Measurements from ENCODE around the gene OR51B5. TPM values are rescaled to one million over a fixed set of nuclear protein-coding genes. Genes with fewer than 3 reads are reported as not detected.

The OR51B5 gene, protein sequence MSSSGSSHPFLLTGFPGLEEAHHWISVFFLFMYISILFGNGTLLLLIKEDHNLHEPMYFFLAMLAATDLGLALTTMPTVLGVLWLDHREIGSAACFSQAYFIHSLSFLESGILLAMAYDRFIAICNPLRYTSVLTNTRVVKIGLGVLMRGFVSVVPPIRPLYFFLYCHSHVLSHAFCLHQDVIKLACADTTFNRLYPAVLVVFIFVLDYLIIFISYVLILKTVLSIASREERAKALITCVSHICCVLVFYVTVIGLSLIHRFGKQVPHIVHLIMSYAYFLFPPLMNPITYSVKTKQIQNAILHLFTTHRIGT
- 0.66 and 0.67 TPM in 2 replicates for total RNA-seq
- total RNA-seq (2013): 0.26 TPM
- not detected in 2 replicates for polyA plus RNA-seq
- 0.64 TPM in 1 of 2 replicates, not detected in the other for polyA minus RNA-seq

DNA sequence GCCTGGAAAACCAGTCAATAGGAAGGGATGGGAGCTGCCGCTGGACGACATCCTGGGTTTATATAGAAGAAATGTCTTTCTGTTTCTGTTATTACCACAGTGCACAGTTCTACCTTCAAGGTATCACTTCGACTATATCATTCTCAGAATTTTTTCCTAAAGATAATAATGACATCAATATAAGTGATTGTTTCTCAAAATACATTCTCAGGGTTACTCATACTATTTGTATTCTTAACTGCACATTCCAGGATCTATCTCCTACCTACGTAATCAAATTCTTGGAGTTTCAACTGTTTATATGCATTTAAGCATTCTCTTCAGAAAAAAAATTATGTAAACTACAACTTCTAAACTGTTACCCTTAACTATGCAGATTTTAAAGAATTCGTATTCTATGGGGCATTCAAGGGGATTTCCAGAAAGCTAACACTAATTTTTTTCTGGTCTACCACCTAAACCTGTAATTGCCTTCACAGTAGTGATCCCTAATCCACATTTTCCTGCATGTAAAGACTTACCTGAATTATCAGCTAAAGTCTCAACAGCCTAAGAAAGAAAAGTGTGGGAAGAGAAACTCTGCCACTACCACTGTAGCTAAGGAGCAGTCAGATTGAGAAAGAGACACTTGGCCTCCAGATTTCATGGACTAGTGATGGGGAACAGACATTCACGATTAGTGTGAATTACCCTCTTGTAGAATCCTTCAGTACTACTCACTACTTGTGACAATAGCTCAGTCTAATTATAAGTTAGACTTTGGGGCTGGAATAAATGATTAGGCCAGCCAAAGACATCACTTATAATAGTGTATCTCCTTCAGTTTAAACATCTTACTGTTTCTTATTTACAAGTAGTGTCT lies at the start of gene OR51B5:
Gene OR51B5, minus strand, starts transcription at position 51 of the 862 bp plus-strand sequence. Its CDS starts 0 bp downstream, at position 51.
- no peaks in the 10 kb centered on the region for H3K9me3 ChIP-seq (ENCODE audit: control extremely low read depth in 1 of 3, control insufficient read depth in 2 of 3, insufficient read depth in 1 of 3, low read length in 2 of 3)
- no peak for ATAC-seq (ENCODE audit: low read depth)
- H3K27ac ChIP-seq (ENCODE audit: low read length in 2 of 2): no peak within 1 kb of the TSS
- intact Hi-C loops (cut with micrococcal nuclease): no loop called here
- Mint-ChIP-seq H3K4me3 (no peak within 1 kb of the TSS), H3K27me3 (peaks cover 16% of the 10 kb centered on the region), H3K9me3 (ENCODE audit: insufficient read depth) (no peaks in the 10 kb centered on the region), H3K27ac (no peak within 1 kb of the TSS), H3K4me1 (no peaks in the 10 kb centered on the region)
- TF ChIP-seq EZH2 (IDR thresholded peaks at IDR 0.05; ENCODE audit: borderline replicate concordance, insufficient read depth, low read depth, low read length, poor library complexity, severe bottlenecking): no peak
- TF ChIP-seq, protein P1, sequence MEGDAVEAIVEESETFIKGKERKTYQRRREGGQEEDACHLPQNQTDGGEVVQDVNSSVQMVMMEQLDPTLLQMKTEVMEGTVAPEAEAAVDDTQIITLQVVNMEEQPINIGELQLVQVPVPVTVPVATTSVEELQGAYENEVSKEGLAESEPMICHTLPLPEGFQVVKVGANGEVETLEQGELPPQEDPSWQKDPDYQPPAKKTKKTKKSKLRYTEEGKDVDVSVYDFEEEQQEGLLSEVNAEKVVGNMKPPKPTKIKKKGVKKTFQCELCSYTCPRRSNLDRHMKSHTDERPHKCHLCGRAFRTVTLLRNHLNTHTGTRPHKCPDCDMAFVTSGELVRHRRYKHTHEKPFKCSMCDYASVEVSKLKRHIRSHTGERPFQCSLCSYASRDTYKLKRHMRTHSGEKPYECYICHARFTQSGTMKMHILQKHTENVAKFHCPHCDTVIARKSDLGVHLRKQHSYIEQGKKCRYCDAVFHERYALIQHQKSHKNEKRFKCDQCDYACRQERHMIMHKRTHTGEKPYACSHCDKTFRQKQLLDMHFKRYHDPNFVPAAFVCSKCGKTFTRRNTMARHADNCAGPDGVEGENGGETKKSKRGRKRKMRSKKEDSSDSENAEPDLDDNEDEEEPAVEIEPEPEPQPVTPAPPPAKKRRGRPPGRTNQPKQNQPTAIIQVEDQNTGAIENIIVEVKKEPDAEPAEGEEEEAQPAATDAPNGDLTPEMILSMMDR (IDR thresholded peaks at IDR 0.05): no peak
- H3K79me2 ChIP-seq (ENCODE audit: control insufficient read depth, insufficient read depth, low read length): no peaks in the 10 kb centered on the region
- no peaks in the 10 kb centered on the region for H4K20me1 ChIP-seq (ENCODE audit: control insufficient read depth, insufficient read depth, low read length, poor library complexity, severe bottlenecking)
- H3K9ac ChIP-seq (ENCODE audit: low read length): no peak within 1 kb of the TSS
- no peak within 1 kb of the TSS for H3K4me3 ChIP-seq (ENCODE audit: control extremely low read depth in 1 of 5, extremely low read depth in 1 of 5, insufficient read depth in 1 of 5, low read depth in 2 of 5, low read length in 4 of 5)
- H3K4me2 ChIP-seq (replicated peaks; ENCODE audit: low read depth, low read length, poor library complexity, severe bottlenecking): no peak within 1 kb of the TSS
- WGBS (ENCODE audit: insufficient coverage): no CpG with 5 or more reads among the region's 6 CpGs
- no peak for DNase-seq
- H3K4me1 ChIP-seq (ENCODE audit: control insufficient read depth in 2 of 2, insufficient read depth in 2 of 2, low read length in 2 of 2): no peaks in the 10 kb centered on the region
- POLR2A ChIA-PET: no interaction called here
- CTCF ChIA-PET: no interaction called here
- H2AFZ ChIP-seq (ENCODE audit: insufficient read depth, low read depth, low read length, poor library complexity, severe bottlenecking): no peak within 1 kb of the TSS
- no peaks in the 10 kb centered on the region for H3K27me3 ChIP-seq (replicated peaks in 1 of 4; ENCODE audit: control extremely low read depth in 1 of 4, control insufficient read depth in 3 of 4, insufficient read depth in 4 of 4, low read length in 3 of 4)
- no peaks in the 10 kb centered on the region for H3K36me3 ChIP-seq (replicated peaks in 1 of 2; ENCODE audit: control extremely low read depth in 1 of 2, control insufficient read depth in 1 of 2, extremely low read depth in 1 of 2, insufficient read depth in 2 of 2, low read length in 1 of 2)

DNA sequence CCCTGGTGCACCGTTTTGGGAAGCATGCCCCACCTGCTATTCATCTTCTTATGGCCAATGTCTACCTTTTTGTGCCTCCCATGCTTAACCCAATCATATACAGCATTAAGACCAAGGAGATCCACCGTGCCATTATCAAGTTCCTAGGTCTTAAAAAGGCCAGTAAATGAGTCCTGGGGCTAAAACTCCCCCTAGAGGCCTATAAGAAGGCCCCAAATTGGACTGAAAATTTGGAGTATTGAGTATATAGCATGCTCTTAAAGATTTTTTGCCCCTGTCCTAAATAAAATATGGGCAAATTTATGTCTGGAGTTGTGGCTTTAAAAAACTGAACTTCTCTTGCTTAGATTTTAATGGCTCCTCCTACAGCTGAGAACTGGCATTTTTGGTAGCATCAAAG lies 46.9 kb upstream of the OR51B5 start:
- ATAC-seq (ENCODE audit: low read depth) (no peak), DNase-seq (no peak)
- Histone ChIP-seq H4K20me1 (ENCODE audit: control insufficient read depth, insufficient read depth, low read length, poor library complexity, severe bottlenecking) (no peaks in the 10 kb centered on the region), H3K4me2 (replicated peaks; ENCODE audit: low read depth, low read length, poor library complexity, severe bottlenecking) (no peak overlapping the region), H2AFZ (ENCODE audit: insufficient read depth, low read depth, low read length, poor library complexity, severe bottlenecking) (no peak overlapping the region), H3K4me3 (ENCODE audit: control extremely low read depth in 1 of 5, extremely low read depth in 1 of 5, insufficient read depth in 1 of 5, low read depth in 2 of 5, low read length in 4 of 5) (no peak overlapping the region), H3K4me1 (ENCODE audit: control insufficient read depth in 2 of 2, insufficient read depth in 2 of 2, low read length in 2 of 2) (no peaks in the 10 kb centered on the region), H3K27me3 (replicated peaks in 1 of 4; ENCODE audit: control extremely low read depth in 1 of 4, control insufficient read depth in 3 of 4, insufficient read depth in 4 of 4, low read length in 3 of 4) (no peaks in the 10 kb centered on the region), H3K36me3 (replicated peaks in 1 of 2; ENCODE audit: control extremely low read depth in 1 of 2, control insufficient read depth in 1 of 2, extremely low read depth in 1 of 2, insufficient read depth in 2 of 2, low read length in 1 of 2) (no peaks in the 10 kb centered on the region), H3K79me2 (ENCODE audit: control insufficient read depth, insufficient read depth, low read length) (no peaks in the 10 kb centered on the region), H3K9ac (ENCODE audit: low read length) (no peak overlapping the region), H3K27ac (ENCODE audit: low read length in 2 of 2) (no peak overlapping the region), H3K9me3 (ENCODE audit: control extremely low read depth in 1 of 3, control insufficient read depth in 2 of 3, insufficient read depth in 1 of 3, low read length in 2 of 3) (no peaks in the 10 kb centered on the region)
- Mint-ChIP-seq H3K4me1 (no peaks in the 10 kb centered on the region), H3K27me3 (peaks cover 9% of the 10 kb centered on the region), H3K9me3 (ENCODE audit: insufficient read depth) (no peaks in the 10 kb centered on the region), H3K4me3 (no peak overlapping the region), H3K27ac (no peak overlapping the region)
- WGBS (ENCODE audit: insufficient coverage): 80% methylated on average over 1 of the region's 2 CpGs
- TF ChIP-seq, protein P1 (IDR thresholded peaks at IDR 0.05): no peak
- TF ChIP-seq EZH2 (IDR thresholded peaks at IDR 0.05; ENCODE audit: borderline replicate concordance, insufficient read depth, low read depth, low read length, poor library complexity, severe bottlenecking): no peak
- intact Hi-C loops (cut with micrococcal nuclease): no loop called here
- ChIA-PET CTCF (no interaction called here), POLR2A (no interaction called here)
